NCI-H128 (cell line): ENCODE measurements around the gene TRAF5.

Experiments used
- DNase-seq: peaks from one replicate; lab custom pipeline; 2025; ENCODE audit not compliant: unreplicated experiment; lab: John Stamatoyannopoulos, UW

TRAF5 gene

GRCh38 chr1:211420845-211421454 lies 94.3 kb downstream of the TRAF5 start:
- no peak for DNase-seq

GRCh38 chr1:211424018-211424417 lies 97.4 kb downstream of the TRAF5 start:
- no peak for DNase-seq
